Astrocyte (in vitro differentiated cells and primary cell): Measurements from ENCODE around the gene BTBD3. TPM values are rescaled to one million over a fixed set of nuclear protein-coding genes. Genes with fewer than 3 reads are reported as not detected.

ENCODE experiments used
- DNase-seq: peaks from one replicate; pipeline ENCODE4 v3.0.0-alpha.2; 2010; ENCODE audit warnings: low read depth
- FAIRE-seq: peaks from 2 replicates; lab custom pipeline; 2011; peaks lifted over from hg19 to GRCh38; lab: Jason Lieb, UNC
- H2AFZ ChIP-seq: 2 replicates; pipeline ENCODE4 v1.6.0; 2012; ENCODE audit warnings: low read depth, low read length, inconsistent platforms
- H3K27ac ChIP-seq: 2 replicates; pipeline ENCODE4 v1.5.1; 2011; ENCODE audit warnings: low read depth, low read length, inconsistent platforms
- H3K27me3 ChIP-seq: 2 replicates; pipeline ENCODE4 v1.6.0; 2011; ENCODE audit warnings: low read length, inconsistent platforms; ENCODE audit not compliant: insufficient read depth
- H3K36me3 ChIP-seq: 2 replicates; pipeline ENCODE4 v1.5.1; 2011; ENCODE audit warnings: low read length, inconsistent platforms; ENCODE audit not compliant: insufficient read depth
- H3K4me1 ChIP-seq: 2 replicates; pipeline ENCODE4 v1.5.1; 2011; ENCODE audit warnings: low read length, inconsistent platforms; ENCODE audit not compliant: insufficient read depth
- H3K4me2 ChIP-seq: 2 replicates; pipeline ENCODE4 v1.6.0; 2012; ENCODE audit warnings: low read length, inconsistent platforms
- H3K4me3 ChIP-seq: 2 replicates; pipeline ENCODE4 v1.5.1; 2011; ENCODE audit warnings: low read depth, mild to moderate bottlenecking, low read length, inconsistent platforms; ENCODE audit not compliant: insufficient read depth
- H3K79me2 ChIP-seq: 2 replicates; pipeline ENCODE4 v1.6.0; 2012; ENCODE audit warnings: mild to moderate bottlenecking, low read length, inconsistent platforms; ENCODE audit not compliant: insufficient read depth
- H3K9ac ChIP-seq: 2 replicates; pipeline ENCODE4 v1.6.0; 2012; ENCODE audit warnings: mild to moderate bottlenecking, low read length, inconsistent platforms
- H3K9me3 ChIP-seq: 2 replicates; pipeline ENCODE4 v1.5.1; 2012; ENCODE audit warnings: low read depth, mild to moderate bottlenecking, low read length, inconsistent platforms; ENCODE audit not compliant: insufficient read depth
- H4K20me1 ChIP-seq: 2 replicates; pipeline ENCODE4 v1.6.0; 2012; ENCODE audit warnings: low read length, inconsistent platforms; ENCODE audit not compliant: insufficient read depth
- H3K27ac Mint-ChIP-seq: one replicate; pipeline ENCODE4 v1.8.0; 2021; ENCODE audit warnings: mild to moderate bottlenecking, mixed read lengths; ENCODE audit not compliant: unreplicated experiment
- H3K27me3 Mint-ChIP-seq: one replicate; pipeline ENCODE4 v1.8.0; 2021; ENCODE audit warnings: low read depth, mixed read lengths; ENCODE audit not compliant: unreplicated experiment
- H3K36me3 Mint-ChIP-seq: one replicate; pipeline ENCODE4 v1.8.0; 2021; ENCODE audit warnings: low read depth, mixed read lengths; ENCODE audit not compliant: unreplicated experiment
- H3K4me1 Mint-ChIP-seq: one replicate; pipeline ENCODE4 v1.8.0; 2021; ENCODE audit warnings: low read depth, mixed read lengths; ENCODE audit not compliant: unreplicated experiment
- H3K4me3 Mint-ChIP-seq: one replicate; pipeline ENCODE4 v1.8.0; 2021; ENCODE audit warnings: mild to moderate bottlenecking, moderate library complexity, mixed read lengths; ENCODE audit not compliant: unreplicated experiment
- H3K9me3 Mint-ChIP-seq: one replicate; pipeline ENCODE4 v1.8.0; 2021; ENCODE audit warnings: mild to moderate bottlenecking, mixed read lengths; ENCODE audit not compliant: unreplicated experiment
- EZH2 ChIP-seq: IDR thresholded peaks from 2 replicates; pipeline ENCODE4 v1.6.1; 2012; ENCODE audit warnings: mild to moderate bottlenecking, low read length, inconsistent platforms; ENCODE audit not compliant: insufficient read depth
- total RNA-seq: library from RNA; stranded (reverse); gene quantifications from 2 replicates; pipeline ENCODE4 v1.2.1, GENCODE V29; 2021
- TF ChIP-seq, protein P1 (sequence below): IDR thresholded peaks from 2 replicates; pipeline ENCODE4 v1.5.1; 2011; ENCODE audit warnings: low read depth, mild to moderate bottlenecking, inconsistent platforms, low read length, moderate library complexity; ENCODE audit not compliant: insufficient read depth

BTBD3 gene
- total RNA-seq, 1 donor from 2014 or later: 35.9 TPM

GRCh38 chr20:11902285-11902697 is 15.4 kb upstream of the BTBD3 start:
- Mint-ChIP-seq H3K4me3 (no peak overlapping the region), H3K27ac (peak overlapping the region; percentile 86), H3K36me3 (peaks cover 3% of the 10 kb centered on the region), H3K27me3 (no peaks in the 10 kb centered on the region), H3K4me1 (peaks cover 47% of the 10 kb centered on the region), H3K9me3 (no peaks in the 10 kb centered on the region)
- no peaks in the 10 kb centered on the region for H3K36me3 ChIP-seq
- DNase-seq: peak; percentile 83
- peak overlapping the region; percentile 79 for H3K4me2 ChIP-seq
- peaks cover 19% of the 10 kb centered on the region for H3K4me1 ChIP-seq
- no peaks in the 10 kb centered on the region for H3K27me3 ChIP-seq
- peak overlapping the region; percentile 33 for H3K9ac ChIP-seq
- no peaks in the 10 kb centered on the region for H3K9me3 ChIP-seq
- TF ChIP-seq EZH2: no peak
- TF ChIP-seq, protein P1, sequence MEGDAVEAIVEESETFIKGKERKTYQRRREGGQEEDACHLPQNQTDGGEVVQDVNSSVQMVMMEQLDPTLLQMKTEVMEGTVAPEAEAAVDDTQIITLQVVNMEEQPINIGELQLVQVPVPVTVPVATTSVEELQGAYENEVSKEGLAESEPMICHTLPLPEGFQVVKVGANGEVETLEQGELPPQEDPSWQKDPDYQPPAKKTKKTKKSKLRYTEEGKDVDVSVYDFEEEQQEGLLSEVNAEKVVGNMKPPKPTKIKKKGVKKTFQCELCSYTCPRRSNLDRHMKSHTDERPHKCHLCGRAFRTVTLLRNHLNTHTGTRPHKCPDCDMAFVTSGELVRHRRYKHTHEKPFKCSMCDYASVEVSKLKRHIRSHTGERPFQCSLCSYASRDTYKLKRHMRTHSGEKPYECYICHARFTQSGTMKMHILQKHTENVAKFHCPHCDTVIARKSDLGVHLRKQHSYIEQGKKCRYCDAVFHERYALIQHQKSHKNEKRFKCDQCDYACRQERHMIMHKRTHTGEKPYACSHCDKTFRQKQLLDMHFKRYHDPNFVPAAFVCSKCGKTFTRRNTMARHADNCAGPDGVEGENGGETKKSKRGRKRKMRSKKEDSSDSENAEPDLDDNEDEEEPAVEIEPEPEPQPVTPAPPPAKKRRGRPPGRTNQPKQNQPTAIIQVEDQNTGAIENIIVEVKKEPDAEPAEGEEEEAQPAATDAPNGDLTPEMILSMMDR: no peak
- peak overlapping the region; percentile 67 for H3K27ac ChIP-seq
- peak overlapping the region; percentile 29 for H3K4me3 ChIP-seq
- peaks cover 10% of the 10 kb centered on the region for H4K20me1 ChIP-seq
- peaks cover 83% of the 10 kb centered on the region for H3K79me2 ChIP-seq
- FAIRE-seq: peak; percentile 88
- no peak overlapping the region for H2AFZ ChIP-seq

- Mint-ChIP-seq H3K27me3 (no peaks in the 10 kb centered on the region), H3K27ac (no peak overlapping the region), H3K36me3 (no peaks in the 10 kb centered on the region), H3K4me1 (peaks cover 51% of the 10 kb centered on the region), H3K4me3 (no peak overlapping the region), H3K9me3 (no peaks in the 10 kb centered on the region)
- H3K27me3 ChIP-seq: no peaks in the 10 kb centered on the region
- no peak overlapping the region for H3K27ac ChIP-seq
- no peak overlapping the region for H3K4me3 ChIP-seq
- no peak overlapping the region for H2AFZ ChIP-seq
- FAIRE-seq: no peak
- H3K4me1 ChIP-seq: peaks cover 19% of the 10 kb centered on the region
- H3K79me2 ChIP-seq: peaks cover 84% of the 10 kb centered on the region
- no peak for TF ChIP-seq EZH2
- TF ChIP-seq, protein P1: no peak
- H3K4me2 ChIP-seq: no peak overlapping the region
- no peak for DNase-seq
- no peaks in the 10 kb centered on the region for H3K36me3 ChIP-seq
- no peak overlapping the region for H3K9ac ChIP-seq
- H4K20me1 ChIP-seq: peaks cover 22% of the 10 kb centered on the region
- H3K9me3 ChIP-seq: no peaks in the 10 kb centered on the region
Measured at GRCh38 chr20:11905460-11906179, 12.1 kb upstream of the BTBD3 start.
